HG03280 (cell line): ENCODE results near the gene ZNF662.
"Not testable (repeated sequence)": the region's sequence is repeated elsewhere in the genome, so short reads cannot be mapped to it uniquely, and the experiment has no call there.

ENCODE experiments used
- ATAC-seq: cut with Tn5 transposase; IDR thresholded peaks from one replicate; pipeline ENCODE4 v1.9.1; 2021; ENCODE audit warnings: mild to moderate bottlenecking, moderate library complexity; ENCODE audit not compliant: unreplicated experiment

Gene ZNF662

GRCh38 chr3:42906070-42906847 lies at the start of gene ZNF662:
TSS of gene ZNF662 (plus strand) at chr3:42906142. CDS start at chr3:42908115, 1,973 bp downstream.
- ATAC-seq = no peak

GRCh38 chr3:42856544-42856943 lies 49.4 kb upstream of the ZNF662 start:
- ATAC-seq = no peak

DNA sequence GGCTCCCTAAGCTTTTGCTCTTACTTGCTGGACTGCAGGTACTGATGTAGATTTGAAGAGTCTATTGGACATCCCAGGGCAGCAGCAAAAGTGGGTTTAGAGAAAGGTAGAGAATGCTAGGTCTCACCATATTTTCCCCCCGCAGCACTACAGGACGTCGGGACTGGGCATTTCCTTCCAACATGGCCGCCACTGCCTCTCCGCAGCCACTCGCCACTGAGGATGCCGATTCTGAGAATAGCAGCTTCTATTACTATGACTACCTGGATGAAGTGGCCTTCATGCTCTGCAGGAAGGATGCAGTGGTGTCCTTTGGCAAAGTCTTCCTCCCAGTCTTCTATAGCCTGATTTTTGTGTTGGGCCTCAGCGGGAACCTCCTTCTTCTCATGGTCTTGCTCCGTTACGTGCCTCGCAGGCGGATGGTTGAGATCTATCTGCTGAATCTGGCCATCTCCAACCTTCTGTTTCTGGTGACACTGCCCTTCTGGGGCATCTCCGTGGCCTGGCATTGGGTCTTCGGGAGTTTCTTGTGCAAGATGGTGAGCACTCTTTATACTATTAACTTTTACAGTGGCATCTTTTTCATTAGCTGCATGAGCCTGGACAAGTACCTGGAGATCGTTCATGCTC lies 41.5 kb upstream of the ZNF662 start:
- no peak for ATAC-seq

- ATAC-seq = no peak
Observed at GRCh38 chr3:42865256-42865655, 40.7 kb upstream of the ZNF662 start.

- no peak for ATAC-seq
Observed at GRCh38 chr3:42867138-42867537, 38.8 kb upstream of the ZNF662 start.

DNA sequence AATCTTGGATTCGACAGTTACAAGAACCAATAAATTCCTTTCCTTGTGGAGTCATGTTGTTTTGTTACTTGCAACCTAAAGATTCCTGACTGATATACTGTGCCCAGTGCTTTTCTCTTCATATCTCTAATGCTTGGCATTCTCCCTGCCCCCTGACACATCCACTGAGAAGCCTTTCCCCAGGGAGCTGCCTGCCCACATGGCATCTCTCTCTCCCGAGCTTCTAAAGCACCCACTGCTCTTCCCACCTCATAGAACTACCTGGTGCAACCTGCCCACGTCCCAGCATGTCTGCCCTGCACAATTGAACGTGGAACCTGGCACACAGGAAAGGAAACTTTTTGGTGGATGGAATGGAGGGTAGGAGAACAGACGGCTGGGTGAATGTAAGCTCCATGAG lies 37.1 kb upstream of the ZNF662 start:
- no peak for ATAC-seq

DNA sequence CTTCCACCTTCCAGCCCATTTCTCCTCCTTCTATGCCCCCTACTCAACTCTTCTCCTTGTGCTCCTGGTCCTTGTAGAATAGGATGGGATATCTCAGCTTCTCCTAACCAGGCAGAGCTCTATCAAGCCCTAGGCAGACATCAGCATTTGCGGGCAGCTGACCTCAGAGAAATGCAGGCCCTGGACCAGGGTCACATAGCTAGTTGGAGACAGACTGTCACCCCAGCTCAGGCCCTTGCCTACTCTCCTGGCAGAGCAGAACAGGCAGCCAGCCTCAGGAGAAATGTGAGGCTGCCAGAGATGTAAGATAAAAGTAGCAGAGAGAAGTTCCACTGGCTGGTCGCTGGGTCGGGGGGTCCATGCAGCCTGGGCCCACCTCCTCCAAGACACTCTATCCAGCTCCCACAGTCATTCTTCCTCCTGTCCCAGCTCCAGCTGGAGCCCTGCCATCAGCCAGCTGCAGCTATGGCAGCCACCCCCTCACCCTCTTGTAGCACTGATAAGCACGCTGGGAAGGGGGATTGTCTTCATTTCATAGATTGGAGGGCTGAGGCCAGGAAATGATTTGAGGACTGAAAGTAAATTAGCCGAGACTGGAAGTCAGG lies 34.2 kb upstream of the ZNF662 start:
- ATAC-seq = no peak

GRCh38 chr3:42872718-42873117 lies 33.2 kb upstream of the ZNF662 start:
- ATAC-seq = no peak

GRCh38 chr3:42873221-42873982 lies 32.5 kb upstream of the ZNF662 start:
- no peak for ATAC-seq

DNA sequence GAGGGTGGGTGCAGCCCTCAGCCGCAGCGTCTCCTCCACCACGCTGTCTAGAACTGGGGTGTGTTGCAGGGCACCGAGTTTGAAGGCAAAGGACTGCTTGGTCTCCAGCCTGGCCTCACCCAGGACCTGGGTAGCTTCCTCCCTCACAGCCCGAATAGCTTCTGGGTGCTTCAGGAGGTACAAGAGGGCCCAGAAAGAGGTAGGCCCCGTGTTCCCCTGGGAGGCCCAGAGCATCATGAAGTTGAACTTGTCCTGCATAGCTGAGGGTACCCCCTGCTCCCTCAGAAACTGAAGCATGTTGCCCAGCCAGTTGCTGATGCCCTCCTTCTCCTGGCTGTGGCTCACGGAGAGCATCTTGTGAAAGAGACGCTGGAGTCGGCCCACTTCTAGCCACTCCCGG lies 31.2 kb upstream of the ZNF662 start:
- ATAC-seq = no peak

GRCh38 chr3:42875325-42876151 lies 30.4 kb upstream of the ZNF662 start, which contains the start of gene CYP8B1:
TSS of gene CYP8B1 (minus strand) at chr3:42875879. CDS start at chr3:42875816, 63 bp downstream.
- no peak for ATAC-seq

DNA sequence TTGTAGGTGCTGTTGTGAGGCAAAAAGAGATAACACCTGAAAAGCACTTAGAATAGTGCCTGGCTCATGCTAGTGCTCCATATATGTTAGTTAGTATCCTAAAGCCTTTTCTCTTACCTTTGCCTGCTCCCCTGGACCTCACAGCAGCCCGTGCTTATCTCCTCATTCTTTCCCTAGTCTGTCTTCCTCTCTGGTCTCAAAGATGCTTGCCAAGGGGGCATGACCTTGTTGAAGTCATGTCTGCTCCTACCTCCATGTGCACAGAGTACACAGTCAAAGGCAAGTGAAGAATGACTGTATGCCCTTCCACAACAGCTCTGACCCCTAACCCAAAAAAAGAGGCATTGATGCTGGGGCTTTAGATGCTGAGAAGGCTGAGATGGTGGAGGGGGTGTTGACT lies 29.5 kb upstream of the ZNF662 start:
- no peak for ATAC-seq

DNA sequence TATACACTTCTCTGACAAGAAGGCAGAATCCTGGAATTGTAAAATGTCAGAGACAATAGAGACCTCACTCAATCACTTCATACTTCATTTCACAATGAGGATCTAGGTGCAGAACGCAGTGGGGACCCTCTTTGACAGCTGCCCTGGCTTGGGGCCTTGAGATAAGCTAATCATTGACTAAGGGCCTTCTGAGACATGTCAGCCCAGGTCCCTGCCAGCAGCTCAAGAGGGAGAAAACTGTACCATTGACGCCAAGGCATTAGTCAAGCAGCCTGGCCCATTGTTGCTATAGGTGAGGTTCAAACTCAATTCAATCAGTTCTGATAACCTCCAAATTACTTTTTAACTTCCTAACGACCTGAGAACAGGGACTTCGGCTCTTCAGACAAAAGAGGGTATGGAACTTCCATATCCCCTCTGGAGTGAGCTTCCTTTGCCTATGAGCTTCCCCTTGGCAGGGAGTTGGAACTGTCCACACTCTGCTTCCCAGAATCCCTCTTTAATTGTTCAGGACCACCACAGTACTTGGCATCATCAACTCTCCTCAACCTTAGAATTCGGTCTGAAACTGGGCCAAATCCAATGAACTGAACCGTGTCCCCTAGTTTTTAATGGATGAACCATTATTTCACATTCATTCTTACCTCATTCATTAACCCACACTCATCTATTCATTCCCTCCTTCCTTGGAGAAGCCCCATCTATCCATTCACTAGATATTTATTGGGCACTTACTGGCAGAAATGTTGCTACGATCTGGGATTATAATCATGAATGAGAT lies 28.8 kb upstream of the ZNF662 start:
- no peak for ATAC-seq

DNA sequence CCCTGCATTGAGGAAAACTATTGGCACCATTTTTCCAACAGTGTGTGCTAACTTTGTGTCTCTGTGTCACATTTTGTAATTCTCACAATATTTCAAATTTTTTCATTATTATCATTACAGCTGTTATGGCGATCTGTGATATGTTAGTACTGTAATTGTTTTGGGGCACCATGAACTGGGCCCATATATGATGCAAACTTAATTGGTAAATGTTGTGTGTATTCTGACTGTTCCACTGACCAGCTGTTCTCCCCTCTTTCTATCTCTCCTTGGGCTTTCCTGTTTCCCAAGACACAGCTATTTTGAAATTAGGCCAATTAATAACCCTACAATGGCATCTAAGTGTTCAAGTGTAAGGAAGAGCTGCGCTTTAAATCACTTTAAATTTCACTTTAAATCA lies 28.1 kb upstream of the ZNF662 start:
- no peak for ATAC-seq

GRCh38 chr3:42880183-42880582 lies 25.8 kb upstream of the ZNF662 start:
- ATAC-seq = no peak

GRCh38 chr3:42880601-42881451 lies 25.1 kb upstream of the ZNF662 start:
- ATAC-seq = peak; percentile 97

GRCh38 chr3:42883251-42883930 lies 22.6 kb upstream of the ZNF662 start:
- ATAC-seq = not testable (repeated sequence)

DNA sequence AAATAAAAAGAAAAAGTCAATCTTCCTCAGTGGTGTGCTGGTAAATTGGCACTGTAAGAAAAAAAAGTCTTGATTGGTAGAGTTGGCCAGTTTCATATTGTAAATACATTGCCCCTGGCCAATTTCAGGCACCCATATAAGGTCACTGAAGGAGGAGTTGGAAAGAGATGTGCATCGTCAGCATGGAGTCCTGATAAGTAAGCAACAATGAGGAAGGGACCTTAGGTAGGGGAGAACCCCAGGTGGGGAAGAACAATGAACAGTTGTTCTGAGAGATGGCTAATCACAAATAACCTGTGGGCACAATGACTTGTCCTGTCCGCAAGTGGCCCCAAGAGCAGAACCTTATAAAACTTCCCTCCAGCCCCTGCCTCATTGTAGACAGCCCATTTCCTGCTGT lies 21.6 kb upstream of the ZNF662 start:
- ATAC-seq = no peak
